Gastrocnemius medialis (tissue), 4 donors: ENCODE data around the gene RGS17. TPM values are rescaled to one million over a fixed set of nuclear protein-coding genes. Genes with fewer than 3 reads are reported as not detected.
"Not testable (repeated sequence)": the region's sequence is repeated elsewhere in the genome, so short reads cannot be mapped to it uniquely, and the experiment has no call there.

Experiments
- ATAC-seq, 2 donors: fragments of 150-250 bp; one replicate each; pipeline ENCODE4 v1.9.1; 2016
- DNase-seq, 2 donors: peaks; one replicate each; pipeline ENCODE4 v3.0.0-alpha.2; 2019
- H3K27ac ChIP-seq, 4 donors: fragments of 200-600 bp; sonication (generic); 1 replicate in 1 of 4; 2 replicates in 3 of 4; pipeline ENCODE4 v1.5.1; 2016 to 2018; ENCODE audit warnings: mild to moderate bottlenecking in 2 of 4, moderate library complexity in 1 of 4
- H3K27me3 ChIP-seq, 3 donors: fragments of 200-600 bp; sonication (generic) in 2 of 3; 1 replicate in 1 of 3; 2 replicates in 2 of 3; pipeline versions ENCODE4 v1.5.1 to v1.6.0; 2016 to 2019; ENCODE audit warnings: mild to moderate bottlenecking in 1 of 3, moderate library complexity in 1 of 3
- H3K36me3 ChIP-seq, 2 donors: fragments of 200-600 bp; sonication (generic) in 1 of 2; one replicate each; pipeline ENCODE4 v1.5.1; 2017 to 2018
- H3K4me1 ChIP-seq, 2 donors: fragments of 200-600 bp; sonication (generic) in 1 of 2; one replicate each; pipeline ENCODE4 v1.5.1; 2016 to 2017; ENCODE audit warnings: mild to moderate bottlenecking in 2 of 2
- H3K4me3 ChIP-seq, 4 donors: fragments of 200-600 bp; sonication (generic) in 3 of 4; 1 replicate in 1 of 4; 2 replicates in 3 of 4; pipeline ENCODE4 v1.5.1; 2016 to 2019; ENCODE audit warnings: mild to moderate bottlenecking in 2 of 4
- H3K9me3 ChIP-seq, 3 donors: fragments of 200-600 bp; sonication (generic) in 2 of 3; 1 replicate in 1 of 3; 2 replicates in 2 of 3; pipeline ENCODE4 v1.5.1; 2016 to 2019
- POLR2A ChIP-seq, 2 donors: fragments of 450-650 bp; IDR thresholded peaks; one replicate each; pipeline ENCODE4 v1.6.1; 2017; ENCODE audit warnings: antibody characterized with exemption in 2 of 2, mild to moderate bottlenecking in 2 of 2, moderate library complexity in 2 of 2
- in situ Hi-C, 4 donors: fragments of 200-750 bp; cut with MboI; loops; one replicate each; pipeline versions ENCODE4 v1.15.0 to v1.8.0; 2017; ENCODE audit warnings: low sequenced_read_pairs in 4 of 4
- intact Hi-C: fragments of 100-400 bp; cut with DNase I; formaldehyde crosslinking; loops from one replicate; pipeline ENCODE4 v1.15.1; 2023; ENCODE audit warnings: low total_unique reads
- total RNA-seq, 4 donors: library from RNA; depleted of rRNA; stranded (reverse); fragments of >200 nt; gene quantifications; one replicate each; pipeline versions ENCODE4 v1.1.0 to v1.2.3, GENCODE V29; 2016
- TF ChIP-seq, protein P1 (sequence below), 5 experiments: fragments of 450-650 bp in 3 of 5; fragments of 200-600 bp in 2 of 5; sonication (generic) in 2 of 5; IDR thresholded peaks in 4 of 5; conservative IDR thresholded peaks in 1 of 5; 1 replicate in 4 of 5; 2 replicates in 1 of 5; pipeline ENCODE4 v1.5.1; 2016 to 2019; ENCODE audit warnings: antibody characterized with exemption in 5 of 5, mild to moderate bottlenecking in 3 of 5, moderate library complexity in 3 of 5

RGS17 gene
- total RNA-seq, 4 donors from 2014 or later = 0.11 TPM; not detected in 3

DNA sequence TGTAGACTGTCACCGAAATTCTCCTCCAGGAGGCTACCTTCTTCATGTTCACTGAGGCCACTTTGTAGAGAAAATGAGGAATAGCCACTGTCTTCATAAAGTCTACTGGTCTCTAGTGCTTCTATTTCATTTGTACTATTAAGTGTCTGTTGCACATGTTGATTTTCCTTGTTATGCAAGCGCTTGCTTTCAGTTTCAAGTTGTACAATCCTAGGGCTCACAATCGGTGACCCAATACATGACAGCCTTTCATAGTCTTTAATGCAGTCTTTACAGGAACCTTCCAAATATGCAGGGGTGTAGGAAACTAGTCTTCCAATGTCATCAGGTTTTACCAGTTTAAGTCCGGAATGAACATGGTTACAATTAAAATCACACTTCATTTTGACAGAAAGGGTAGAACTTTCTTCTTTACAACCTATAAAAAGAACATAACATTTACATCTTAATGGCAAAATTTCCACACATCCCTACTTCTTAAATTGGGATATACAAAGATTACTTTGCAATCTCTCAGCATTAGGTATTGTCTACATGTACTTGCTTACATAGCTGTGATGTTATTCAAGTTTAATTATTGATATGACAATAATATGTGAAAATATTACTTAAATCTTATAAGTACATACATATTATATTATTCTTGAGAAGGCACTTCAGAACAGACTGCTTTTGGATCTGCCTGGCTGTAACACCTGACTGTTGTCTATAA is 155.7 kb downstream of the RGS17 start:
- Histone ChIP-seq H3K36me3 (peaks cover 0 to 47% of the 10 kb centered on the region in 2 donors), H3K27ac (no peak overlapping the region), H3K4me1 (no peaks in the 10 kb centered on the region), H3K27me3 (no peaks in the 10 kb centered on the region), H3K4me3 (no peak overlapping the region), H3K9me3 (no peaks in the 10 kb centered on the region)
- in situ Hi-C loops = loop anchor here in 1 of 4 donors (25.0 kb wide), 2 partner anchors 1538 to 1762 kb away; partner anchors contain the start of gene SCAF8
- TF ChIP-seq, protein P1, sequence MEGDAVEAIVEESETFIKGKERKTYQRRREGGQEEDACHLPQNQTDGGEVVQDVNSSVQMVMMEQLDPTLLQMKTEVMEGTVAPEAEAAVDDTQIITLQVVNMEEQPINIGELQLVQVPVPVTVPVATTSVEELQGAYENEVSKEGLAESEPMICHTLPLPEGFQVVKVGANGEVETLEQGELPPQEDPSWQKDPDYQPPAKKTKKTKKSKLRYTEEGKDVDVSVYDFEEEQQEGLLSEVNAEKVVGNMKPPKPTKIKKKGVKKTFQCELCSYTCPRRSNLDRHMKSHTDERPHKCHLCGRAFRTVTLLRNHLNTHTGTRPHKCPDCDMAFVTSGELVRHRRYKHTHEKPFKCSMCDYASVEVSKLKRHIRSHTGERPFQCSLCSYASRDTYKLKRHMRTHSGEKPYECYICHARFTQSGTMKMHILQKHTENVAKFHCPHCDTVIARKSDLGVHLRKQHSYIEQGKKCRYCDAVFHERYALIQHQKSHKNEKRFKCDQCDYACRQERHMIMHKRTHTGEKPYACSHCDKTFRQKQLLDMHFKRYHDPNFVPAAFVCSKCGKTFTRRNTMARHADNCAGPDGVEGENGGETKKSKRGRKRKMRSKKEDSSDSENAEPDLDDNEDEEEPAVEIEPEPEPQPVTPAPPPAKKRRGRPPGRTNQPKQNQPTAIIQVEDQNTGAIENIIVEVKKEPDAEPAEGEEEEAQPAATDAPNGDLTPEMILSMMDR (IDR thresholded peaks at IDR 0.05 in 4 of 5, conservative IDR thresholded peaks at IDR 0.05 in 1 of 5) = no peak
- TF ChIP-seq POLR2A (IDR thresholded peaks at IDR 0.05) = no peak
- ATAC-seq = no peak
- intact Hi-C loops = no loop called here
- no peak for DNase-seq

DNA sequence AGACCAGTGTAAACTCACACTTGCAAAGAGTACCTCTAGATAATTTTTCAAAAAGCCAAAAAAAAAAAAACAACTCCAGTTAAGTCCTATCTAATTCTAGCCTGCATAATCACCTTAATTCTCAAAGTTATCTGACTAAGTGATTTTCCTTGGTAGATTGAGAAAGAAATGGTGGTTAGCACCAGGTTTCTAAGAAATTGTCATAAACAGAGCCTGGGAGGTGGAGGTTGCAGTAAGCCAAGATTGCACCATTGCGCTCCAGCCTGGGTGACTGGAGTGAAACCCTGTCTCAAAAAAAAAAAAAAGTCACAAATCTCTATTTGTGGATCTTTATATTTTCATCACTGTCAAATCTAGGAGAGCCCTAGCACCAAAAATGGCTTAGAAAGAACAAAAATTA is 157.2 kb downstream of the RGS17 start:
- Histone ChIP-seq H3K36me3 (peaks cover 0 to 48% of the 10 kb centered on the region in 2 donors), H3K27ac (no peak overlapping the region), H3K27me3 (no peaks in the 10 kb centered on the region), H3K4me1 (no peaks in the 10 kb centered on the region), H3K4me3 (no peak overlapping the region), H3K9me3 (no peaks in the 10 kb centered on the region)
- ATAC-seq (no peak), DNase-seq (no peak)
- intact Hi-C loops = no loop called here
- TF ChIP-seq, protein P1 (IDR thresholded peaks at IDR 0.05 in 4 of 5, conservative IDR thresholded peaks at IDR 0.05 in 1 of 5) = no peak
- no peak for TF ChIP-seq POLR2A (IDR thresholded peaks at IDR 0.05)
- in situ Hi-C loops = no loop called here

DNA sequence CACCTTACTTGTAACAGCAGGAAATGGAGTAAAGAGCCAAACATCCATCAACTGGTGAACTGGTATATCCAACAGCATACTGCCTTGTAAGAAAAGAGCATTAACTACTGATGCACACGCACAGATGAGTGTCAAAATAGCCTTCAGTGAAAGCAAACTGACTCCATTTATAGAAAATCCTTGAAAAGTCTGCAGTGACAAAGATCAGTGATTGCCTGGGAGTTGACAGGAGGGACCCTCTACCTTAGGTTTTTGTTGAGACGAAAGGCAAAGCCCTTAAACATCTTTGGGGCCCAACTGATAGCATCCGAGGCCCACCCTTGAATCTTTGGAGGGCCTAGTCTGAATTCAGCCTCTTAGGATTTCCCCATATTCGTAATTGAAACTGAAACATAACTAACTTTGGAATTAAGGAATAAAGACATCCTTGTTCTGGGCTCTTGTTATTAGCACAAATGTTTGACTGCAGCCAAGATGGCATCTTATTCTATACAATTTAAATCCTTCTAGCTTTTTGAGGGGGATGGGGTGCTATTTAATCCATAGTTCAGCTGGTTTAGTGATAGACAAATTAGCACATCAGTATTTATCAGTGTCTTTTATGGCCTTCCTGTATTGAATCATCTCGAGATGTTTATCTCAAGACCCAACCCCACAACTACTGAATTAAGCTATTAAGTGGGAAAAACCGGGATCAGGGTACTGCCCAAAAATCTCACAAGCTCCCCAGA is 161.2 kb downstream of the RGS17 start:
- Histone ChIP-seq H3K4me3 (no peak overlapping the region), H3K27me3 (no peaks in the 10 kb centered on the region), H3K4me1 (no peaks in the 10 kb centered on the region), H3K27ac (no peak overlapping the region), H3K9me3 (no peaks in the 10 kb centered on the region), H3K36me3 (peaks cover 0 to 43% of the 10 kb centered on the region in 2 donors)
- DNase-seq (no peak), ATAC-seq (no peak)
- intact Hi-C loops = no loop called here
- in situ Hi-C loops = no loop called here
- no peak for TF ChIP-seq POLR2A (IDR thresholded peaks at IDR 0.05)
- TF ChIP-seq, protein P1 (IDR thresholded peaks at IDR 0.05 in 4 of 5, conservative IDR thresholded peaks at IDR 0.05 in 1 of 5) = no peak

DNA sequence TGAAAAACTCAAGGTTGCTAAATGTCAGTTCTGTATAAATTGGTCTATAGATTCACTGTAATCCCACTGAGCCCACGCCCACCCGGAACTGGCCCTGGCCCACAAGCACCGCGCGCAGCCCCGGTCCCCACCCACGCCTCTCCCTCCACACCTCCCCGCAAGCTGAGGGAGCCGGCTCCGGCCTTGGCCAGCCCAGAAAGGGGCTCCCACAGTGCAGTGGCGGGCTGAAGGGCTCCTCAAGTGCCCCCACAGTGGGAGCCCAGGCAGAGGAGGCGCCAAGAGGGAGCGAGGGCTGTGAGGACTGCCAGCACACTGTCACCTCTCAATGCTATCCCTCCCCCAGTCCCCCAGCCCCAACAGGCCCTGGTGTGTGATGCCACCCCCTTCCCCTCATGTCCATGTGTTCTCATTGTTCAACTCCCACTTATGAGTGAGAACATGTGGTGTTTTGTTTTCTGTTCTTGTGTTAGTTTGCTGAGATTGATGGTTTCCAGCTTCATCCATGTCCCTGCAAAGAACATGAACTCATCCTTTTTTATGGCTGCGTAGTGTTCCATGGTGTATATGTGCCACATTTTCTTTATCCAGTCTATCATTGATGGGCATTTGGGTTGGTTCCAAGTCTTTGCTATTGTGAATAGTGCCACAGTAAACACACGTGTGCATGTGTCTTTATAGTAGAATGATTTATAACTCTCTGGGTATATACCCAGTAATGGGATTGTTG is 164.8 kb downstream of the RGS17 start:
- H3K36me3 ChIP-seq = peaks cover 0 to 10% of the 10 kb centered on the region in 2 donors
- H3K4me1 ChIP-seq, H3K27ac ChIP-seq, H3K4me3 ChIP-seq, intact Hi-C loops, ATAC-seq, DNase-seq, H3K27me3 ChIP-seq, in situ Hi-C loops, H3K9me3 ChIP-seq: not testable (repeated sequence)

DNA sequence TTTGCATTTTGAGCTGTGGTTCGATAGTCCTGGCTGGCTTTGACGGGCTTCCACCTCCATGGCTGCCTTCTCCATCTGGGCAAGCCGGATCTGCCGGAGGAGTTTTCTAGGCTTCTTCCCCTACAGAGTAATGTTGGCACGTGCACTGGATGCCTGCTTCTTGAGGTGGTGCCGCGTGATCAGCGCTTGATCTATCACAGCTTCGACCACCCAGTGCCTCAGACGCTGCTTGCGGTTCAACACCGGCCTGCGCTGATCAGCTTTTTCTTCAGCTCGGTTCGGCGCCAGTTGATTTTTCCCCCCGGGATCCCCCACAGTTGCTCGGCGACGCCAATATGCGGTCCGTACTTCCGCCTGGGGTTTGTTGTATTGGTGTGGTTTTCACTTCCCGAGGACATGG is 171.7 kb downstream of the RGS17 start:
- DNase-seq (no peak), ATAC-seq (no peak)
- no peaks in the 10 kb centered on the region for H3K9me3 ChIP-seq
- no peaks in the 10 kb centered on the region for H3K27me3 ChIP-seq
- H3K36me3 ChIP-seq = no peaks in the 10 kb centered on the region
- H3K27ac ChIP-seq = no peak overlapping the region
- TF ChIP-seq POLR2A (IDR thresholded peaks at IDR 0.05) = no peak
- TF ChIP-seq, protein P1 (IDR thresholded peaks at IDR 0.05 in 4 of 5, conservative IDR thresholded peaks at IDR 0.05 in 1 of 5) = no peak
- H3K4me3 ChIP-seq = no peak overlapping the region
- in situ Hi-C loops = loop anchor here in 2 of 4 donors (5.0 to 10.0 kb wide), 3 partner anchors 58 to 105 kb away; no protein-coding TSS in a partner anchor
- intact Hi-C loops = no loop called here
- H3K4me1 ChIP-seq = no peaks in the 10 kb centered on the region
